Mononuclear cell (primary cell): ENCODE measurements around the gene PDCD11. TPM values are rescaled to one million over a fixed set of nuclear protein-coding genes. Genes with fewer than 3 reads are reported as not detected.
A peak's percentile ranks its signal among the peaks of the same experiment; 100 is the strongest.

Experiments
- H3K27me3 ChIP-seq: 2 replicates; pipeline ENCODE4 v1.6.0; 2011; ENCODE audit warnings: low read length, control low read depth; ENCODE audit not compliant: insufficient read depth
- H3K4me1 ChIP-seq: 2 replicates; pipeline ENCODE4 v1.5.1; 2011; ENCODE audit warnings: mild to moderate bottlenecking, low read length, control low read depth; ENCODE audit not compliant: insufficient read depth
- H3K4me3 ChIP-seq: 2 replicates; pipeline ENCODE4 v1.5.1; 2011; ENCODE audit warnings: mild to moderate bottlenecking, low read length, moderate library complexity
- H3K9me3 ChIP-seq: 2 replicates; pipeline ENCODE4 v1.5.1; 2011; ENCODE audit warnings: low read depth, mild to moderate bottlenecking, control low read depth, low read length
- total RNA-seq: library from RNA; depleted of rRNA; stranded (reverse); fragments of >200 nt; gene quantifications from one replicate; pipeline ENCODE4 v1.2.3, GENCODE V29; 2012

The PDCD11 gene
- total RNA-seq, 1 donor: 8.4 TPM

GRCh38 chr10:103440416-103440815, 44.0 kb downstream of the PDCD11 start:
- Histone ChIP-seq H3K4me1 (no peaks in the 10 kb centered on the region), H3K4me3 (no peak overlapping the region), H3K27me3 (no peaks in the 10 kb centered on the region), H3K9me3 (no peaks in the 10 kb centered on the region)

GRCh38 chr10:103441206-103441605, 44.8 kb downstream of the PDCD11 start:
- Histone ChIP-seq H3K27me3 (no peaks in the 10 kb centered on the region), H3K4me1 (no peaks in the 10 kb centered on the region), H3K9me3 (no peaks in the 10 kb centered on the region), H3K4me3 (no peak overlapping the region)

GRCh38 chr10:103441611-103442010, 45.2 kb downstream of the PDCD11 start:
- Histone ChIP-seq H3K9me3 (no peaks in the 10 kb centered on the region), H3K4me1 (peaks cover 2% of the 10 kb centered on the region), H3K4me3 (no peak overlapping the region), H3K27me3 (no peaks in the 10 kb centered on the region)

GRCh38 chr10:103442031-103442461, 45.6 kb downstream of the PDCD11 start:
- Histone ChIP-seq H3K4me3 (no peak overlapping the region), H3K9me3 (no peaks in the 10 kb centered on the region), H3K4me1 (peaks cover 7% of the 10 kb centered on the region), H3K27me3 (no peaks in the 10 kb centered on the region)

- Histone ChIP-seq H3K4me1 (peaks cover 13% of the 10 kb centered on the region), H3K27me3 (no peaks in the 10 kb centered on the region), H3K9me3 (no peaks in the 10 kb centered on the region), H3K4me3 (no peak overlapping the region)
These were observed 47.2 kb downstream of the PDCD11 start for GRCh38 chr10:103443475-103444185.

- Histone ChIP-seq H3K27me3 (no peaks in the 10 kb centered on the region), H3K4me1 (peaks cover 22% of the 10 kb centered on the region), H3K9me3 (no peaks in the 10 kb centered on the region), H3K4me3 (no peak overlapping the region)
These were observed 48.1 kb downstream of the PDCD11 start for GRCh38 chr10:103444478-103444877.

- Histone ChIP-seq H3K27me3 (no peaks in the 10 kb centered on the region), H3K4me1 (peaks cover 31% of the 10 kb centered on the region), H3K4me3 (no peak overlapping the region), H3K9me3 (no peaks in the 10 kb centered on the region)
These were observed 48.9 kb downstream of the PDCD11 start for GRCh38 chr10:103445366-103445765.

- Histone ChIP-seq H3K9me3 (no peaks in the 10 kb centered on the region), H3K27me3 (no peaks in the 10 kb centered on the region), H3K4me1 (peaks cover 37% of the 10 kb centered on the region), H3K4me3 (no peak overlapping the region)
These were observed 49.5 kb downstream of the PDCD11 start for GRCh38 chr10:103445767-103446567.

GRCh38 chr10:103447187-103447586, 50.8 kb downstream of the PDCD11 start:
- no peak overlapping the region for H3K4me3 ChIP-seq
- H3K9me3 ChIP-seq: no peaks in the 10 kb centered on the region
- peaks cover 41% of the 10 kb centered on the region for H3K4me1 ChIP-seq
- H3K27me3 ChIP-seq: no peaks in the 10 kb centered on the region

GRCh38 chr10:103448746-103449145, 52.3 kb downstream of the PDCD11 start:
- no peaks in the 10 kb centered on the region for H3K27me3 ChIP-seq
- H3K9me3 ChIP-seq: no peaks in the 10 kb centered on the region
- no peak overlapping the region for H3K4me3 ChIP-seq
- H3K4me1 ChIP-seq: peaks cover 53% of the 10 kb centered on the region

- no peak overlapping the region for H3K4me3 ChIP-seq
- H3K4me1 ChIP-seq: peaks cover 57% of the 10 kb centered on the region
- no peaks in the 10 kb centered on the region for H3K9me3 ChIP-seq
- no peaks in the 10 kb centered on the region for H3K27me3 ChIP-seq
These were observed 53.0 kb downstream of the PDCD11 start for GRCh38 chr10:103449208-103450144.

GRCh38 chr10:103450201-103450695, 53.8 kb downstream of the PDCD11 start:
- H3K4me3 ChIP-seq: peak overlapping the region; percentile 60
- H3K9me3 ChIP-seq: no peaks in the 10 kb centered on the region
- H3K4me1 ChIP-seq: peaks cover 57% of the 10 kb centered on the region
- H3K27me3 ChIP-seq: no peaks in the 10 kb centered on the region

- peak overlapping the region; percentile 60 for H3K4me3 ChIP-seq
- no peaks in the 10 kb centered on the region for H3K9me3 ChIP-seq
- H3K4me1 ChIP-seq: peaks cover 57% of the 10 kb centered on the region
- no peaks in the 10 kb centered on the region for H3K27me3 ChIP-seq
These were observed 54.8 kb downstream of the PDCD11 start for GRCh38 chr10:103451091-103451813.

- Histone ChIP-seq H3K4me3 (peak within 1 kb of the TSS; percentile 60), H3K4me1 (peaks cover 51% of the 10 kb centered on the region), H3K9me3 (no peaks in the 10 kb centered on the region), H3K27me3 (no peaks in the 10 kb centered on the region)
These were observed 55.5 kb downstream of the PDCD11 start, which contains the start of gene CALHM2 for GRCh38 chr10:103451831-103452505. CALHM2 (minus strand) TSS chr10:103452370; CDS start chr10:103449941, 2,429 bp downstream.
